HFF-Myc (cell line): Measurements from ENCODE around the gene OGFR.

Source experiments
- DNase-seq: peaks from one replicate; pipeline ENCODE4 v3.0.0-alpha.2; 2011; ENCODE audit warnings: low read depth; ENCODE audit errors: extremely low read depth
- H3K4me3 ChIP-seq: replicated peaks from 2 replicates; pipeline ENCODE4 v1.5.1; 2011; ENCODE audit warnings: low read depth, mild to moderate bottlenecking, control low read depth, low read length
- CTCF ChIP-seq: IDR thresholded peaks from 2 replicates; pipeline ENCODE4 v1.5.1; 2012; ENCODE audit warnings: mild to moderate bottlenecking, low read depth, low read length, control low read depth; ENCODE audit errors: missing control alignments

Gene OGFR

GRCh38 chr20:62805711-62806382, 1.2 kb downstream of the OGFR start:
- no peak for TF ChIP-seq CTCF
- DNase-seq, result no peak
- peak overlapping the region; percentile 75 for H3K4me3 ChIP-seq

- no peak for DNase-seq
- peak overlapping the region; percentile 75 for H3K4me3 ChIP-seq
- no peak for TF ChIP-seq CTCF
Observed at GRCh38 chr20:62806383-62807050, 1.9 kb downstream of the OGFR start.

GRCh38 chr20:62807444-62808210, 3.0 kb downstream of the OGFR start:
- no peak for DNase-seq
- no peak overlapping the region for H3K4me3 ChIP-seq
- no peak for TF ChIP-seq CTCF

GRCh38 chr20:62808211-62808865, 3.7 kb downstream of the OGFR start:
- no peak overlapping the region for H3K4me3 ChIP-seq
- peak; percentile 97 for TF ChIP-seq CTCF
- DNase-seq, result no peak

- no peak overlapping the region for H3K4me3 ChIP-seq
- no peak for TF ChIP-seq CTCF
- DNase-seq, result no peak
Observed at GRCh38 chr20:62809530-62810428, 5.1 kb downstream of the OGFR start.

GRCh38 chr20:62811320-62811719, 6.7 kb downstream of the OGFR start:
- TF ChIP-seq CTCF, result no peak
- no peak overlapping the region for H3K4me3 ChIP-seq
- no peak for DNase-seq
